Measurements from ENCODE around the gene WDR6.
A peak's percentile ranks its signal among the peaks of the same experiment; 100 is the strongest.

Gene WDR6

GRCh38 chr3:49020330-49021212 is 13.4 kb downstream of the WDR6 start:
- no peak for DNase-seq (ENCODE audit: low spot score)
- TF ChIP-seq CTCF (IDR thresholded peaks at IDR 0.05; ENCODE audit: poor library complexity, severe bottlenecking), result no peak
- peaks cover 4% of the 10 kb centered on the region for H3K4me1 ChIP-seq (ENCODE audit: insufficient read depth, poor library complexity, severe bottlenecking)
- peak overlapping the region; percentile 88 for H3K27ac ChIP-seq (ENCODE audit: poor library complexity, severe bottlenecking)
- no peaks in the 10 kb centered on the region for H3K27me3 ChIP-seq (ENCODE audit: insufficient read depth, poor library complexity, severe bottlenecking)
- peak overlapping the region; percentile 75 for H3K4me3 ChIP-seq (ENCODE audit: severe bottlenecking)
- peaks cover 42% of the 10 kb centered on the region for H3K36me3 ChIP-seq (ENCODE audit: low read depth)
- no peaks in the 10 kb centered on the region for H3K9me3 ChIP-seq (ENCODE audit: severe bottlenecking)
- no peak for ATAC-seq (ENCODE audit: low read depth)

GRCh38 chr3:49021213-49021812 is 14.1 kb downstream of the WDR6 start:
- DNase-seq (ENCODE audit: low spot score) (peak; percentile 99), ATAC-seq (ENCODE audit: low read depth) (peak; percentile 43)
- Histone ChIP-seq H3K36me3 (ENCODE audit: low read depth) (peaks cover 41% of the 10 kb centered on the region), H3K27me3 (ENCODE audit: insufficient read depth, poor library complexity, severe bottlenecking) (no peaks in the 10 kb centered on the region), H3K27ac (ENCODE audit: poor library complexity, severe bottlenecking) (peak overlapping the region; percentile 88), H3K4me1 (ENCODE audit: insufficient read depth, poor library complexity, severe bottlenecking) (peaks cover 4% of the 10 kb centered on the region), H3K9me3 (ENCODE audit: severe bottlenecking) (no peaks in the 10 kb centered on the region), H3K4me3 (ENCODE audit: severe bottlenecking) (peak overlapping the region; percentile 75)
- no peak for TF ChIP-seq CTCF (IDR thresholded peaks at IDR 0.05; ENCODE audit: poor library complexity, severe bottlenecking)

GRCh38 chr3:49021813-49022687 is 14.9 kb downstream of the WDR6 start, which contains the start of gene NDUFAF3:
Gene NDUFAF3, plus strand, starts transcription at chr3:49022121. Its CDS starts 24 bp downstream, at chr3:49022145.
- Histone ChIP-seq H3K4me1 (ENCODE audit: insufficient read depth, poor library complexity, severe bottlenecking) (peaks cover 4% of the 10 kb centered on the region), H3K27me3 (ENCODE audit: insufficient read depth, poor library complexity, severe bottlenecking) (no peaks in the 10 kb centered on the region), H3K4me3 (ENCODE audit: severe bottlenecking) (peak within 1 kb of the TSS; percentile 75), H3K36me3 (ENCODE audit: low read depth) (peaks cover 43% of the 10 kb centered on the region), H3K27ac (ENCODE audit: poor library complexity, severe bottlenecking) (peak within 1 kb of the TSS; percentile 88), H3K9me3 (ENCODE audit: severe bottlenecking) (no peaks in the 10 kb centered on the region)
- ATAC-seq (ENCODE audit: low read depth) (peak; percentile 71), DNase-seq (ENCODE audit: low spot score) (peak; percentile 96)
- peak; percentile 96 for TF ChIP-seq CTCF (IDR thresholded peaks at IDR 0.05; ENCODE audit: poor library complexity, severe bottlenecking)

GRCh38 chr3:49022688-49023171 is 15.5 kb downstream of the WDR6 start:
- Histone ChIP-seq H3K27ac (ENCODE audit: poor library complexity, severe bottlenecking) (peak overlapping the region; percentile 88), H3K4me1 (ENCODE audit: insufficient read depth, poor library complexity, severe bottlenecking) (peaks cover 4% of the 10 kb centered on the region)
- DNase-seq (ENCODE audit: low spot score), result no peak

More at GRCh38 chr3:49022688-49023171, 15.5 kb downstream of the WDR6 start:
- no peak for ATAC-seq (ENCODE audit: low read depth)
- peak overlapping the region; percentile 75 for H3K4me3 ChIP-seq (ENCODE audit: severe bottlenecking)
- H3K27me3 ChIP-seq (ENCODE audit: insufficient read depth, poor library complexity, severe bottlenecking), result no peaks in the 10 kb centered on the region
- no peaks in the 10 kb centered on the region for H3K9me3 ChIP-seq (ENCODE audit: severe bottlenecking)
- H3K36me3 ChIP-seq (ENCODE audit: low read depth), result peaks cover 49% of the 10 kb centered on the region
- TF ChIP-seq CTCF (IDR thresholded peaks at IDR 0.05; ENCODE audit: poor library complexity, severe bottlenecking), result no peak
